HG03378 (cell line): ENCODE measurements around the gene USH1G.

Source experiments
- ATAC-seq: cut with Tn5 transposase; IDR thresholded peaks from one replicate; pipeline ENCODE4 v1.9.1; 2021; ENCODE audit warnings: mild to moderate bottlenecking, moderate library complexity; ENCODE audit not compliant: unreplicated experiment

Gene USH1G

GRCh38 chr17:74954665-74955421 lies 31.8 kb upstream of the USH1G start:
- no peak for ATAC-seq

GRCh38 chr17:74954115-74954514 lies 31.1 kb upstream of the USH1G start:
- no peak for ATAC-seq

- ATAC-seq: no peak
These were observed 30.2 kb upstream of the USH1G start for GRCh38 chr17:74953134-74953687.

GRCh38 chr17:74952431-74953133 lies 29.5 kb upstream of the USH1G start:
- no peak for ATAC-seq

- no peak for ATAC-seq
These were observed 28.8 kb upstream of the USH1G start for GRCh38 chr17:74951680-74952421.

- no peak for ATAC-seq
These were observed 28.0 kb upstream of the USH1G start for GRCh38 chr17:74951065-74951464.

GRCh38 chr17:74950207-74950606 lies 27.2 kb upstream of the USH1G start:
- no peak for ATAC-seq

GRCh38 chr17:74949455-74950115 lies 26.5 kb upstream of the USH1G start:
- no peak for ATAC-seq

- no peak for ATAC-seq
These were observed 24.1 kb upstream of the USH1G start for GRCh38 chr17:74947041-74947754.

- no peak for ATAC-seq
These were observed 23.6 kb upstream of the USH1G start for GRCh38 chr17:74946641-74947040.

- no peak for ATAC-seq
These were observed 22.5 kb upstream of the USH1G start for GRCh38 chr17:74945543-74945942.

GRCh38 chr17:74943808-74944522 lies 20.9 kb upstream of the USH1G start:
- ATAC-seq: no peak

- ATAC-seq: no peak
These were observed 18.2 kb upstream of the USH1G start for GRCh38 chr17:74941128-74941725.

GRCh38 chr17:74939534-74939933 lies 16.5 kb upstream of the USH1G start:
- no peak for ATAC-seq

GRCh38 chr17:74938194-74938950 lies 15.3 kb upstream of the USH1G start:
- ATAC-seq: no peak

GRCh38 chr17:74937064-74938051 lies 14.3 kb upstream of the USH1G start:
- no peak for ATAC-seq

- ATAC-seq: no peak
These were observed 13.4 kb upstream of the USH1G start for GRCh38 chr17:74936470-74936799.
